ENCODE results near the gene SLC4A2.

Gene SLC4A2

GRCh38 chr7:151081170-151082101 lies 22.0 kb downstream of the SLC4A2 start:
- no peak for DNase-seq

- DNase-seq: peak; percentile 37
Measured at GRCh38 chr7:151082141-151083070, 23.0 kb downstream of the SLC4A2 start.

- peak; percentile 73 for DNase-seq
Measured at GRCh38 chr7:151083071-151083823, 23.9 kb downstream of the SLC4A2 start, which contains the start of gene TMUB1. Gene TMUB1, minus strand, starts transcription at chr7:151083493. Its CDS starts 930 bp downstream, at chr7:151082563.

GRCh38 chr7:151083824-151084160 lies 24.4 kb downstream of the SLC4A2 start:
- no peak for DNase-seq

- no peak for DNase-seq
Measured at GRCh38 chr7:151085329-151085690, 25.9 kb downstream of the SLC4A2 start.

GRCh38 chr7:151085691-151086620 lies 26.6 kb downstream of the SLC4A2 start, which contains the start of gene AGAP3:
Gene AGAP3, plus strand, starts transcription at chr7:151086475. Its CDS starts 267 bp downstream, at chr7:151086742.
- DNase-seq: peak; percentile 78

- peak; percentile 27 for DNase-seq
Measured at GRCh38 chr7:151086802-151087244, 27.4 kb downstream of the SLC4A2 start.

- DNase-seq: peak; percentile 39
Measured at GRCh38 chr7:151087245-151088018, 28.0 kb downstream of the SLC4A2 start.

GRCh38 chr7:151088019-151088855 lies 28.8 kb downstream of the SLC4A2 start:
- no peak for DNase-seq

GRCh38 chr7:151088856-151089699 lies 29.7 kb downstream of the SLC4A2 start:
- peak; percentile 62 for DNase-seq

- DNase-seq: no peak
Measured at GRCh38 chr7:151089893-151090730, 30.7 kb downstream of the SLC4A2 start.

GRCh38 chr7:151091003-151091402 lies 31.6 kb downstream of the SLC4A2 start:
- no peak for DNase-seq

GRCh38 chr7:151091431-151091830 lies 32.0 kb downstream of the SLC4A2 start:
- peak; percentile 41 for DNase-seq

- DNase-seq: no peak
Measured at GRCh38 chr7:151091988-151092387, 32.6 kb downstream of the SLC4A2 start.

- no peak for DNase-seq
Measured at GRCh38 chr7:151093748-151094147, 34.4 kb downstream of the SLC4A2 start.

GRCh38 chr7:151094675-151095074 lies 35.3 kb downstream of the SLC4A2 start:
- DNase-seq: no peak

- DNase-seq: no peak
Measured at GRCh38 chr7:151095123-151095797, 35.9 kb downstream of the SLC4A2 start.

Data from hematopoietic multipotent progenitor cell treated with erythropoietin and hydrocortisone succinate and interleukin-3 and kit ligand, for 8 days (in vitro differentiated cells).